Astrocyte of the cerebellum (primary cell): ENCODE results near the gene BBS1.

Experiments used
- DNase-seq: peaks from one replicate; pipeline ENCODE4 v3.0.0-alpha.2; 2011; ENCODE audit warnings: low read depth
- H3K4me3 ChIP-seq: 2 replicates; pipeline ENCODE4 v1.5.1; 2011; ENCODE audit warnings: mild to moderate bottlenecking, low read depth, low read length, moderate library complexity
- in situ Hi-C: cut with HindIII; loops from 2 replicates; pipeline ENCODE4 v1.10.0; 2017; ENCODE audit warnings: low sequenced_read_pairs
- TF ChIP-seq, protein P1 (sequence below): IDR thresholded peaks from 2 replicates; pipeline ENCODE4 v1.5.1; 2012; ENCODE audit warnings: low read length, low read depth, moderate library complexity, mild to moderate bottlenecking; ENCODE audit errors: missing control alignments

The BBS1 gene

DNA sequence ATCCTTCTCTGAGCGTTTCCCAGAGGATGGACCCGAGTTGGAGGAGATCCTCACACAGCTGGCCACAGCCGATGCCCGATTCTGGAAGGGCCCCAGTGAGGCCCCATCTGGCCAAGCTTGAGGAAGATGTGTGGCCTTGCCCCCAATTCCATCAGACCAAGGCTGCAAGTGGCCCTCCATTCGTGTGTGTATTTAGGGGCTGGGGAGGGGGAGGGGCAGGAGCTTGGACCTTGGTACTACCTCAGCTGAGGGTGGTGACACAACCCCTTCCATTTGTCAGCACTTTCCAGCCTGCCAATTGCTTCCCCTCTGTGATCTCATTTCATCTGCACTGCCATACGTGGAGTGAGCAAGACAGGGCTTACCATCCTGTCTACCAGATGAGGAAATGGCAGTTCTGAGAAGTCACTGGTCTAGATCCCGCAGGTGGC lies 1.3 kb upstream of the BBS1 start:
- no peak overlapping the region for H3K4me3 ChIP-seq
- in situ Hi-C loops: no loop called here
- TF ChIP-seq, protein P1, sequence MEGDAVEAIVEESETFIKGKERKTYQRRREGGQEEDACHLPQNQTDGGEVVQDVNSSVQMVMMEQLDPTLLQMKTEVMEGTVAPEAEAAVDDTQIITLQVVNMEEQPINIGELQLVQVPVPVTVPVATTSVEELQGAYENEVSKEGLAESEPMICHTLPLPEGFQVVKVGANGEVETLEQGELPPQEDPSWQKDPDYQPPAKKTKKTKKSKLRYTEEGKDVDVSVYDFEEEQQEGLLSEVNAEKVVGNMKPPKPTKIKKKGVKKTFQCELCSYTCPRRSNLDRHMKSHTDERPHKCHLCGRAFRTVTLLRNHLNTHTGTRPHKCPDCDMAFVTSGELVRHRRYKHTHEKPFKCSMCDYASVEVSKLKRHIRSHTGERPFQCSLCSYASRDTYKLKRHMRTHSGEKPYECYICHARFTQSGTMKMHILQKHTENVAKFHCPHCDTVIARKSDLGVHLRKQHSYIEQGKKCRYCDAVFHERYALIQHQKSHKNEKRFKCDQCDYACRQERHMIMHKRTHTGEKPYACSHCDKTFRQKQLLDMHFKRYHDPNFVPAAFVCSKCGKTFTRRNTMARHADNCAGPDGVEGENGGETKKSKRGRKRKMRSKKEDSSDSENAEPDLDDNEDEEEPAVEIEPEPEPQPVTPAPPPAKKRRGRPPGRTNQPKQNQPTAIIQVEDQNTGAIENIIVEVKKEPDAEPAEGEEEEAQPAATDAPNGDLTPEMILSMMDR: no peak
- DNase-seq: no peak

DNA sequence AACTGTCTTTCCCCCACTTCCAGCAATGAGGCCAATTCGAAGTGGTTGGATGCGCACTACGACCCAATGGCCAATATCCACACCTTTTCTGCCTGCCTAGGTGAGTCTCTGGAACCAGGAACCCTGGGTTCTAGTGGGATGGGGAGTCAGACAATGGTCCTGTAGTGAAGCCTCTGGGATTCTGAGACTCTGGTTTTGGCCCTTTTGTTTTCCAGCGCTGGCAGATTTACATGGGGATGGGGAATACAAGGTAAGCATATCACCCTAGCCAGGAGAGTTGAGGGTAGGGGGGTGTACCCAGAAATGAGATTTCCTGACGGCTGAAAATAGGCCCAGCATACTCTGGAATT lies 530 bp downstream of the BBS1 start:
- TF ChIP-seq, protein P1: no peak
- peak overlapping the region; percentile 83 for H3K4me3 ChIP-seq
- no peak for DNase-seq
- in situ Hi-C loops: no loop called here

DNA sequence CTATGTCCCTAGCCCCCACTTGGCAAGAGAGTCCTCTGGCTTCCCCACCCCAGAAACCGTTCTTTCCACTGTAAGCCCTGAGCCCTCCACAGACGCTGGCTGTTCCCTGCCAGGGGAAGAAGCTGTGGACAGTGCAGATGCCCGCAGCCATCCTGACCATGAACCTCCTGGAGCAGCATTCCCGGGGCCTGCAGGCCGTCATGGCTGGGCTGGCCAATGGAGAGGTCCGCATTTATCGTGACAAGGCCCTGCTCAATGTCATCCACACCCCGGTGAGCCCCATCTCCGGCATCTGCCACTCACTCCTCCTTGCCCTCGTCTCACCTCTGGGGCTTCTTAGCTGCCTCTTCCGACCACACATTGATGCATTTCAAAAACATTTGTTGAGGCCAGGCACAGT lies 13.2 kb downstream of the BBS1 start:
- DNase-seq: no peak
- no peak overlapping the region for H3K4me3 ChIP-seq
- TF ChIP-seq, protein P1: no peak
- in situ Hi-C loops: no loop called here

DNA sequence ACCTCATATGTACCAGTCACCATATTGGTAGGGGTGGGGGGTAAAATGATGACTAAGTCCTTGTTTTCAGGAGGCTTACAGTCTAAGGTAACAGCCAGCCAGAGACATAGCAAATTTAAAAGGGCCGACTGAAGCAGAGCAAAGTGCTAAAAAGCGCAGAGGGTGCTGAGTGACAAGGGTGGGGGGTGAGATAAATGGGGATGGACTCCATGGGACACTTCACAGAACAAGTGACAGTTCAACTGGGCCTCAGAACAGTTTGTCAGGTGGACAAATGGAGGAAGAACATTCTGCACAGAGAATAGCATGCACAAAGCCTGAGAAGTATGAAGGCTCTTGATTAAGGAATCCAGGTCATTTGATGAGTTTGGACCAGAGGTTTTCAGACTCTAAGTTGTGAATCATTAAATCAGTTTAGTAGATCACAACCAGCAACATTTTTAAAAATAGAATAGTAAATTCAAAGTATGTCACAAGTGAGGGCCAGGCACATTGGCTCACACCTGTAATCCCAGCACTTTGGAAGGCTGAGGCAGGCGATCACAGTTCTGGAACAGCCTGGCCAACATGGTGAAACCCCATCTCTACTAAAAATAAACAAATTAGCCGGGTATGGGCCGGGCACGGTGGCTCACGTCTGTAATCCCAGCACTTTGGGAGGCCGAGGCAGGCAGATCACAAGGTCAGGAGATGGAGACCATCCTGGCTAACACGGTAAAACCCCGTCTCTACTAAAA lies 14.0 kb downstream of the BBS1 start:
- in situ Hi-C loops: no loop called here
- TF ChIP-seq, protein P1: no peak
- DNase-seq: no peak
- H3K4me3 ChIP-seq: no peak overlapping the region

- DNase-seq: no peak
- TF ChIP-seq, protein P1: no peak
- in situ Hi-C loops: no loop called here
- no peak overlapping the region for H3K4me3 ChIP-seq
Observed at GRCh38 chr11:66529069-66529468, 18.6 kb downstream of the BBS1 start.

GRCh38 chr11:66529655-66530054 lies 19.2 kb downstream of the BBS1 start:
- TF ChIP-seq, protein P1: no peak
- in situ Hi-C loops: no loop called here
- H3K4me3 ChIP-seq: no peak overlapping the region
- no peak for DNase-seq
